Activated T-cell treated with anti-CD3 and anti-CD28 coated beads, Interleukin-2, amount 50 U/mL, for 48 hours (primary cell): ENCODE results near the gene GGACT.

Experiments used
- DNase-seq, 2 experiments: peaks; one replicate each; pipeline ENCODE4 v3.0.0-alpha.2; 2020

GGACT gene

DNA sequence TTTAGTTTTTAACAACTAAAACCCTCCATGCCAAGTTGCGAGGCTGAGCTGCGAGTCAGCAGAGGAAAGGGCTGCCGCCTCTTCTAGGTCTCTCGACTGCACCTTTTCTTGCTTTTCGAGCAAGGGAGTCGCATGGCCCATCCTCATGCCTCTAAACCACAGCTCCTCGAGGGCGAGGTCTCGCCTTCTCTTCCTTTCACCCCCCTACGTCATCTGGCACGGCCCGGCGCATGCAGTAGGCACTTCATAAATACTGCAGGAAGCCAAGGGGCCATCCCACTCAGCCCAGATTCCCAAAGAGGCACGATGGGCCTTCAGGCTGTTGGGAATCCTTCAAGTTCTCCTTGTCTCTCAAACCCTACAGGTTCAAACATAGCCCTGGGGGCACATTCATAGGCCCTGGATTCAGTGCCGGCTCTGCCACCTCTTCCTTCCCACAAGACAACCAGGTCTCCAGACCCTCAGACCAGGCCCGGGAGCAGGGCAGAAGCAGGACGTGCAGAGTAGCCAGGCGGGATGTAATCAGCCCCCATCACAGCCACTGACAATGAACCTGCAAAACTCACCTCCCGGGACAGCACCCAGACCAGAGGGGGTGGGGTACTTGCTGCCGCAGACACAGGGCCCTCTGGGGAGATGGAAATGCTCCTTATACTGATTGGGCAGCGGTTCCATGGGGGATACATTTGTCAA is 41.7 kb downstream of the GGACT start:
- no peak for DNase-seq

DNA sequence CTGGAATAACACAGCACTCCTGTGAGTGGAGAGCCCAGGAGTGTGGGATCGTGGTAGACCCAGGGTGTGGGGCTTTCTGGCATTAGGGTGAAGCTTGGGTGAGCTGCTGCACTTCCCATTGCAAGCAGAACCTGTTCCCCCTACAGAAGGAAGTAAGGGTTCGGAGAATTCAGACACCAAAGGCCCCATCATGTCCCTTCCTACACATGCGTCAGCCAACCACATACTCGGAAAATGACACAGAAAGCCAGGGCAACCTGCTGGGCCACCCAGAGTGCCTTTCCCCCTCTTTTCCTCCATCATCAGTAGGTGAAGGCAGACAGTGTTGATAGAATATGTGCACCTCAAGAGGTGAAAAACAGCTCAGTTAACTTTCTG is 42.9 kb downstream of the GGACT start:
- no peak for DNase-seq

DNA sequence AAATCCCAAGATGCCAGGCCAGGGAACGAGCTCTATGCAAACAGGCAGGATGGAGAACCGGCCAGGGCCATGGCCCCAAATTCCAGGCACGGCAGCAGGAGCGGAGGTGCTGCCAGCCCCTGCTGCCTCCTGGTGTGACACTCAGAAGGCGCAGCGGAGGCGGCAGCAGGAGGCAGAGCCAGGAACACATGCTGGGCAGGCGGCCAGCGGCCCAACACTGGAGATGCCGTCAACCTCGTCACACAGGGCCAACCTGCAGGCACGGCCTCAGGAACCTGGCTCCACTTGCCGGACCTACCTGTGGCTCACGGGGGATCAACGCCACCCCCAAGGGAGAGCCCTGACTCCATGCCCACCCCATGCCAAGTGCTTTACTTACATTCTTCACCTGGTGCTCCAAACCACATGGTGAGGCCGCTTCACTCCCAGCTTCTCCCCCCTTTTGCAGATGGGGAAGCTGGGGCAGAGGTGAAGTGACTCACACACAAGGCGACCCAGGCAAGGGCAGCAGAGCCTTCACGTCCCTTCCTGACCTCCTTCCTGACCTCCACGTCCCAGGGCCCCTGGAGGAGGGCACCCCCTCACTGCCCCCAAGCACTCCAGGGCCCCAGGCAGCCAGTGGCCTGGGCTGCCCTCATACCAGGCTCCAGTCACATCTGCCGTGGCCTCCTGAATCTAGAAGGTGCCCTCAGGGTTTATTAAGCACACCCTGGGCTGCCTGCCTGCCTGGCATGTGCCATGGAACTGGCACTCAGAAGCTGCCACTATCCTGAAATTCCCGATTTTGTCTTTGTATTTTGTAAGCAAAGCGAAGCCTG is 43.5 kb downstream of the GGACT start:
- no peak for DNase-seq

- no peak for DNase-seq
These were observed 44.6 kb downstream of the GGACT start for GRCh38 chr13:100543872-100544602.

DNA sequence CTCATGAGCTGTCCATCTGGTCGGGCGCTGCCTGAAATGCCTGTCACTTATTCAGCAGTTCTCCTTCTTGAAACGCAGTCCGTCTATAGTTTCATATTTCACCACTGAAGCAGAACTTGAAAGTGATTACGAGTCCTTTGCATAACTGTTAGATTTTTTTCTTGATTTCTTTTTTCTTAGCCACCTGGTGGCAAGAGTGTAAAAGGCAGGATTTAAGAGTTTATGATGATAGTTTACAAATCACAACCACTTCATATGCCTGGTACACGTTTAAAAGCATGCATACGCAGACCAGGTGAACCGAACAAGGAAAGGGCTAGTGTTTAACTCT is 45.8 kb downstream of the GGACT start:
- DNase-seq: no peak

GRCh38 chr13:100541897-100542825 is 46.4 kb downstream of the GGACT start:
- DNase-seq: no peak

DNA sequence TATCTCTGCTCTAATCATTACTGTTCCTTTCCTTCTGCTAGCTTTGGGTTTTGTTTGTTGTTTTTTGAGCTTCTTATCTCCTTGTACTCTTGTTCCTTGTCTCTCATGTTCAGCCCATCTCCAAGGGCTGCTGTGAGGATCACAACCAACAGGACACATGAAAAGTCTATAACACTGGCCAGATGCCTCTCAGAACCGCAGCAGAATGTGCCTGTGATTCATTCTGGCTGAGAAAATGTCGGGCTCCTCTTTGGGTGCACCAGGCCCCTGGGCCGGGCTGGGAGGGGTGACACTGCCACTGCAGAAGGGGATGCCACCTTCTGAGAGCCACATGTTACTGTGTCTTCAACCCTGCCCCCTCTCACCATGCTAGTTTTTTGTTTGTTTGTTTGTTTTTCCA is 48.0 kb downstream of the GGACT start:
- DNase-seq: no peak

GRCh38 chr13:100537951-100538462 is 50.6 kb downstream of the GGACT start:
- DNase-seq: no peak

DNA sequence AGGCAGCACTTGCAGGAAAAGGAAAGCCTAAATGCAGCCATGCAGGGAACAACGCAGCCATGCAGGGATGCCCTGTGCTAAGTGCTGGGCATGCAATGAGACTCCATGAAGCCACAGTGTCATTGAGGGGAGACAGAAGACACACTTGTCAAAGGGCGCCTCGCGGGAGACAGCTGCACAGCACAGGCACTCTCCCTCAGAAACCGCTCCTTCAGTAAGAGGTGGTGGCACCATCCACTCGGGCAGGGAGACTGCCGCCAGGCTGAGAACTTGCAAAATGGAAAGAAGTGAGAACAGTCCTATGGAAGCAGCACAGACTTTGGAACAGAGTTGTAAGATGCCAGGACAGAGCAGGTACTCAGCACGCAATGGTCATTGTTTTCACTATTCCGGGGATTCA is 51.1 kb downstream of the GGACT start:
- DNase-seq: no peak

- no peak for DNase-seq
These were observed 51.9 kb downstream of the GGACT start for GRCh38 chr13:100536643-100537180.

DNA sequence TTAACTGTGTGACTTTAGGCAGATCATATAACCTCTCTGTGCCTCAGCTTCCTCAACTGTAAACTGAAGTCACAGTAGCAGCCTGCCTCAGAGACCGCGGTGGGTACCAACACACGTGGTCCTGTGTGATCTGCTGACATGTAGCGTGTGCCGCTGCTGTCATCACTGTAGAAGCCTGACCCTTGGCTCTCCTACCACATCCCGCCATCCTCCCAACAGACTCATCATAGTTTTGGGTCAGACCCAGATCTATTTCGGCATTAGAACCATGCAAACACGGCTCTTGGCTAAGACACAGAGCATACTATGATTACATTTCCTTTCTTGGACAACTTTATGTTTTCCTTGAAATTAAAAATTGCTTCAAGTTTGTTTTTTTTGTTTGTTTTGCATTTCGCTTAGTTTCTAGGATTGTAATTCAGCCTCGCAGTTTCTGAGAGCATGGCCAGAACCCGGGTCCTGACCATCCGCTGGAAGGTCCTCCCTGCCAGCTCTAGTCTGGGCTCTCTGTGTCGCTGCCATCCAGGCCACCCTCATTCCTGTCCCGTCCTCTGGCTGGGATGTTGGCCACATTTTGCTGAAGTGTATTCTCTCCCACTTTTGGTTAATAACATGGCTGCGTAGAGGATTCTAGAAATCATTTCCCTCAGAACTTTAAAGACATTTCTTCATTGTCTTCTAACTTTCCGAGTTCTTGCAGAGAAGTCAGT is 53.0 kb downstream of the GGACT start:
- no peak for DNase-seq

DNA sequence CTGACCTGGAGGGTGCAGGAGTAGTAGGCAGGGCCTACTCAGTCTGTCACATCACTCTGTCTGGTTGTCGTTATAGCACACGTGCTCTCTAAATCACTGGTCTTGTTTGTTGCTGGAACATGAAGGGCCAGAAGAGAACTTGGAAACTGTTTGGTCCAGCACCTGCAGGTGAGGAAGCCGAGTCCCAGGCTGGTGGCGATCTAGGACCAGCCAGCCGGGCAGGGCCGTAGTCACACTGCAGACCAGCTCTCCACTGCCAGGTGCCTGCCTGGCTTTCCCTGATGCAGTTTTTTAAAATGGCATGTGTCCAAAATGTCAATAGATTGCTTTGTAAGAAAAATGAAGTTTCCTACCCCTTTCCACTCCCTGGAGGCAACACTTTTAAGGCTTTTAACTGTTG is 53.7 kb downstream of the GGACT start:
- no peak for DNase-seq

- DNase-seq: no peak
These were observed 54.3 kb downstream of the GGACT start for GRCh38 chr13:100534147-100534843.

DNA sequence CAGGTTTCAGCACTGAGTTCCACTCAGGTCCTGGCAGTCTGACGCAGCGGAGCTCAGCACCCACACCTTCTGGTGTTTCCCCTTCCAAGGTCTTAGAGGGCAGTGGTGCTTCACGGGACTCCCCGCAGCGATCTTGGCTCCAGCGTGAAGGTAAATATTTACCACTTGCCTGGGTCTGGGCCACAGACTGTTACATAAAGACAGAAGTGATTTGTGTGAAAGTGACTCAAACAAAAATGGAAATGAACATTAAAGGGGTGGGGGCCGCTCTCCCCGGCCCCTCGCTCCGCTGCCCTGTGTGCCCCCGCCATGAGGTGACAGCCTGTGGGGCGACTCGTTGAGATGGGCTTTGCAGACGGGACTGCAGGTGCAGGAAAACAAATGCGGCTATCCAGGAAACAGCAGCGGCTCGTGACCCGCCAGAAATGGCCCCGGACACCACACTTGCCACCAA is 55.0 kb downstream of the GGACT start:
- no peak for DNase-seq

GRCh38 chr13:100532836-100533435 is 55.7 kb downstream of the GGACT start:
- peak in 1 of 2 experiments; percentile 1 for DNase-seq

DNA sequence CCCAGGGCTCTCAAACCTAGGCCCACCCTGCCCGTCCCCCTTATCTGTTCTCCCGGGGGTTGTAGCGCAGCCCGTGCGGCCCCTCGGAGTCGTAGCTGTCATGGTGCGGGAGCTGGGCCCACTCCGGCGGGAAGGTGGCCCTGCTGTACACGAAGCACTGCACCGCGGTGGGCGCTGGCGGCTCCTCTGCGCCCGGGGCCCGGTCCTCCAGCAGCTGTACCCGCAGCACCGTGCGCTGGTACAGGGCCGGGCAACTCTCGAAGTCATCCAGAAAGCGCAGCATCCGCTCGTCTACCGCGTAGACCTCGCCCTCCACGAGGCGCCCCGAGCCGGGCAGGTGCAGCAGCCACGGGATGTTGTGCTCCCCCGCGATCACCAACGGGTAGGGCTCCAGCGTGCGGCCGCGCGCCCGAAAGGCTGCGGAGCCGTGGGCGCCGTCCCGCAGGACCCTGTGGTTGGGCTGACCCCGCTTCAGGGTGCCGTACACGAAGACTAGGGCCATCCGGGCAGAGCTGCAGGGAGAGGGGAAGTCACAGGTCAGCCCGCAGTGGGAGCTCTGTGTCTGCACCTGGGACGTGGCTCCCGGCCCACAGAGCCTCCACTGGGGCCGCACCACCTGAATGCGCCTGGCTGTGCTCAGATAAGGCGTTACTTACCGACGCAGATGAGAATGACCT is 56.4 kb downstream of the GGACT start:
- peak in 1 of 2 experiments; percentile 8 for DNase-seq

GRCh38 chr13:100530671-100531213 is 57.8 kb downstream of the GGACT start:
- no peak for DNase-seq

- DNase-seq: no peak
These were observed 58.8 kb downstream of the GGACT start for GRCh38 chr13:100529666-100530377.

- DNase-seq: no peak
These were observed 59.8 kb downstream of the GGACT start for GRCh38 chr13:100528820-100529219.
